Upper lobe of left lung (tissue), 4 donors: ENCODE data around the gene MYO18A.

Experiments used
- EP300 ChIP-seq, 4 donors: sonication (generic); formaldehyde crosslinking; IDR thresholded peaks; one replicate each; pipeline ENCODE4 v1.5.1; 2017; ENCODE audit warnings: antibody characterized with exemption in 4 of 4, control low read depth in 2 of 4
- POLR2A ChIP-seq, 4 donors: fragments of 450-650 bp; IDR thresholded peaks; one replicate each; pipeline ENCODE4 v1.5.1; 2016 to 2017; ENCODE audit warnings: antibody characterized with exemption in 4 of 4, mild to moderate bottlenecking in 2 of 4
- POLR2AphosphoS5 ChIP-seq, 2 donors: sonication (generic); formaldehyde crosslinking; IDR thresholded peaks; one replicate each; pipeline ENCODE4 v1.5.1; 2017; ENCODE audit warnings: antibody characterized with exemption in 2 of 2
- TF ChIP-seq, protein P1 (sequence below), 6 experiments: fragments of 450-650 bp in 4 of 6; fragments of 200-600 bp in 2 of 6; sonication (generic) in 2 of 6; IDR thresholded peaks; one replicate each; pipeline ENCODE4 v1.5.1; 2016 to 2019; ENCODE audit warnings: antibody characterized with exemption in 6 of 6

DNA sequence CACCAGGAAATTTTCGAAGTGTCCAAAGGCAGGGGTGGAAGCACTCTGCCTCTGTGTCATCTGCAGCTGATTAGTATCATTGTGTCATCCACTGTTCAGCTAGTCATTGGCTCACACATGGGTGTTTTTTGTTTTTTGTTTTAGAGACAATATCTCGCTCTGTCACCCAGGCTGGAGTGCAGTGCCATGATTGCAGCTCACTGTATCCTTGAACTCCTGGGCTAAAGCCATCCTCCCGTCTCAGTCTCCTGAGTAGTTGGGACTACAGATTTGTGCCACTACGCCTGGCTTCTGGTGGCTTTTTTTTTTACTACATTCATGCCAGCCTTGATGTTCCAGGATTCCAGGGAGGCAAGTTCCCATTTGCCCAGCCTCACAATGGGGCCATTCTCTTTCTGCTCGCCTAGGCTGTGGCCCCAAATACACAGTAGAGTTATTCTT lies 32.5 kb upstream of the MYO18A start:
- TF ChIP-seq, protein P1, sequence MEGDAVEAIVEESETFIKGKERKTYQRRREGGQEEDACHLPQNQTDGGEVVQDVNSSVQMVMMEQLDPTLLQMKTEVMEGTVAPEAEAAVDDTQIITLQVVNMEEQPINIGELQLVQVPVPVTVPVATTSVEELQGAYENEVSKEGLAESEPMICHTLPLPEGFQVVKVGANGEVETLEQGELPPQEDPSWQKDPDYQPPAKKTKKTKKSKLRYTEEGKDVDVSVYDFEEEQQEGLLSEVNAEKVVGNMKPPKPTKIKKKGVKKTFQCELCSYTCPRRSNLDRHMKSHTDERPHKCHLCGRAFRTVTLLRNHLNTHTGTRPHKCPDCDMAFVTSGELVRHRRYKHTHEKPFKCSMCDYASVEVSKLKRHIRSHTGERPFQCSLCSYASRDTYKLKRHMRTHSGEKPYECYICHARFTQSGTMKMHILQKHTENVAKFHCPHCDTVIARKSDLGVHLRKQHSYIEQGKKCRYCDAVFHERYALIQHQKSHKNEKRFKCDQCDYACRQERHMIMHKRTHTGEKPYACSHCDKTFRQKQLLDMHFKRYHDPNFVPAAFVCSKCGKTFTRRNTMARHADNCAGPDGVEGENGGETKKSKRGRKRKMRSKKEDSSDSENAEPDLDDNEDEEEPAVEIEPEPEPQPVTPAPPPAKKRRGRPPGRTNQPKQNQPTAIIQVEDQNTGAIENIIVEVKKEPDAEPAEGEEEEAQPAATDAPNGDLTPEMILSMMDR (IDR thresholded peaks at IDR 0.05): no peak
- TF ChIP-seq POLR2A (IDR thresholded peaks at IDR 0.05): no peak
- no peak for TF ChIP-seq POLR2AphosphoS5 (IDR thresholded peaks at IDR 0.05)
- no peak for TF ChIP-seq EP300 (IDR thresholded peaks at IDR 0.05)
